K562 (cell line): Measurements from ENCODE around the gene PRDX1. TPM values are rescaled to one million over a fixed set of nuclear protein-coding genes. Genes with fewer than 3 reads are reported as not detected.

ENCODE experiments used
- ATAC-seq: fragments of 200-7000 bp; cut with Tn5 transposase; 3 replicates; pipeline ENCODE4 v1.9.1; 2020; ENCODE audit warnings: moderate library complexity
- BruUV-seq: library from RNA; stranded (reverse); fragments of 400-500 nt; replicated peaks from 2 replicates; lab custom pipeline; 2021; lab: Mats Ljungman, UMichigan
- CTCF ChIA-PET: fragments of 300-600 bp; formaldehyde crosslinking; extraction: SDS; loops from one replicate; lab custom pipeline; 2021; ENCODE audit warnings: low intra/inter-chr PET ratio; lab: Yijun Ruan, JAX
- POLR2A ChIA-PET: fragments of 300-600, 350-650 bp; sonication (Branson Sonifier 250); formaldehyde crosslinking; extraction: SDS; loops from one replicate; lab custom pipeline; 2021; ENCODE audit warnings: antibody characterized with exemption, inconsistent platforms; lab: Yijun Ruan, JAX
- DNase-seq, 4 experiments: peaks; one replicate each; pipeline versions ENCODE4 v3.0.0 to v3.0.0-alpha.2; 2011 to 2018; ENCODE audit warnings: low spot score in 3 of 4, mixed read lengths in 3 of 4; ENCODE audit errors: extremely low read depth in 1 of 4
- FAIRE-seq: peaks from 2 replicates; lab custom pipeline; 2011; peaks lifted over from hg19 to GRCh38; lab: Jason Lieb, UNC
- H2AFZ ChIP-seq: 2 replicates; pipeline ENCODE4 v1.6.0; 2011; ENCODE audit warnings: low read depth, low read length, control low read depth, inconsistent platforms
- H3K27ac ChIP-seq: fragments of 200-600 bp; 3 replicates; pipeline ENCODE4 v1.8.0; 2011; ENCODE audit warnings: low read depth, mild to moderate bottlenecking, control low read depth, inconsistent platforms, low read length, moderate library complexity, mixed read lengths; ENCODE audit errors: extremely low read depth
- H3K27me3 ChIP-seq, 2 experiments: fragments of 300-600 bp in 1 of 2; 2 replicates in 1 of 2; 3 replicates in 1 of 2; pipeline versions ENCODE4 v1.6.0 to v1.8.0; 2011; ENCODE audit warnings: inconsistent platforms in 2 of 2, low read length in 2 of 2, mild to moderate bottlenecking in 1 of 2, mixed read lengths in 1 of 2, moderate library complexity in 1 of 2; ENCODE audit not compliant: control insufficient read depth in 2 of 2, insufficient read depth in 2 of 2
- H3K36me3 ChIP-seq: fragments of 300-600 bp; 3 replicates; pipeline ENCODE4 v1.8.0; 2011; ENCODE audit warnings: mild to moderate bottlenecking, low read length, inconsistent platforms; ENCODE audit not compliant: control insufficient read depth, insufficient read depth
- H3K4me1 ChIP-seq, 2 experiments: fragments of 200-600 bp in 1 of 2; replicated peaks in 1 of 2; 2 replicates in 1 of 2; 3 replicates in 1 of 2; pipeline versions ENCODE4 v1.5.1 to v1.8.0; 2011; ENCODE audit warnings: inconsistent platforms in 2 of 2, low read length in 2 of 2, mild to moderate bottlenecking in 1 of 2, mixed read lengths in 1 of 2, moderate library complexity in 1 of 2; ENCODE audit not compliant: control insufficient read depth in 2 of 2, insufficient read depth in 2 of 2
- H3K4me2 ChIP-seq: 2 replicates; pipeline ENCODE4 v1.6.1; 2011; ENCODE audit warnings: low read length, control low read depth, inconsistent platforms, mixed read lengths; ENCODE audit not compliant: insufficient read depth
- H3K4me3 ChIP-seq: fragments of 200-600 bp; sonication (generic), shearing (Covaris generic); 2 replicates; pipeline ENCODE4 v1.5.1; 2016; ENCODE audit warnings: control low read depth, inconsistent platforms
- H3K79me2 ChIP-seq: fragments of 200-600 bp; 3 replicates; pipeline ENCODE4 v1.8.0; 2011; ENCODE audit warnings: low read length, inconsistent platforms; ENCODE audit not compliant: control insufficient read depth, insufficient read depth
- H3K9ac ChIP-seq, 2 experiments: 2 replicates each; pipeline versions ENCODE4 v1.6.0 to v1.6.1; 2011; ENCODE audit warnings: low read depth in 2 of 2, low read length in 2 of 2, control low read depth in 1 of 2, inconsistent platforms in 1 of 2, mild to moderate bottlenecking in 1 of 2, mixed read lengths in 1 of 2; ENCODE audit not compliant: insufficient read depth in 1 of 2
- H3K9me1 ChIP-seq: one replicate; pipeline ENCODE4 v1.6.0; 2011; ENCODE audit warnings: inconsistent platforms, mild to moderate bottlenecking, low read length, moderate library complexity; ENCODE audit not compliant: control insufficient read depth, insufficient read depth
- H3K9me3 ChIP-seq: replicated peaks from 2 replicates; pipeline ENCODE4 v1.5.1; 2011; ENCODE audit warnings: low read depth, low read length, inconsistent platforms; ENCODE audit not compliant: control insufficient read depth, insufficient read depth
- H4K20me1 ChIP-seq: replicated peaks from 2 replicates; pipeline ENCODE4 v1.6.1; 2011; ENCODE audit warnings: low read length, inconsistent platforms, mixed read lengths; ENCODE audit not compliant: control insufficient read depth, insufficient read depth
- C11orf30 ChIP-seq: fragments of 450-650 bp; IDR thresholded peaks from 2 replicates; pipeline ENCODE4 v1.6.1; 2016; ENCODE audit warnings: low read depth, mild to moderate bottlenecking
- CBX5 ChIP-seq: IDR thresholded peaks from 2 replicates; pipeline ENCODE4 v1.6.1; 2014; ENCODE audit warnings: low read depth, borderline replicate concordance
- CLOCK ChIP-seq: fragments of 250-450 bp; sonication (Bioruptor Pico); IDR thresholded peaks from 2 replicates; pipeline ENCODE4 v1.4.0; 2020; ENCODE audit warnings: mild to moderate bottlenecking, moderate library complexity, borderline replicate concordance
- CUX1 ChIP-seq: fragments of 200-800 bp; sonication (Bioruptor generic); IDR thresholded peaks from 2 replicates; pipeline ENCODE4 v1.6.1; 2016; ENCODE audit warnings: missing genetic modification characterization, missing compliant biosample characterization
- ETV6 ChIP-seq, 3 experiments: fragments of 150-350 bp in 1 of 3; sonication (generic) in 1 of 3; formaldehyde crosslinking in 1 of 3; IDR thresholded peaks; 2 replicates each; pipeline versions ENCODE4 v1.6.1 to v1.8.0; 2014 to 2022; ENCODE audit warnings: borderline replicate concordance in 2 of 3, low read depth in 2 of 3, antibody characterized with exemption in 1 of 3, low read length in 1 of 3, mild to moderate bottlenecking in 1 of 3, missing genetic modification reagents in 1 of 3
- FIP1L1 ChIP-seq: fragments of 200-400 bp; formaldehyde crosslinking; IDR thresholded peaks from 2 replicates; pipeline ENCODE4 v1.6.1; 2018; ENCODE audit warnings: mild to moderate bottlenecking, low read depth, low read length; ENCODE audit not compliant: poor library complexity, severe bottlenecking
- HIVEP1 ChIP-seq: fragments of 250-450 bp; sonication (Bioruptor Pico); IDR thresholded peaks from 2 replicates; pipeline ENCODE4 v1.4.0; 2020; ENCODE audit warnings: mild to moderate bottlenecking
- L3MBTL2 ChIP-seq: fragments of 450-650 bp; IDR thresholded peaks from 2 replicates; pipeline ENCODE4 v1.6.1; 2016; ENCODE audit warnings: mild to moderate bottlenecking, moderate library complexity
- PHF8 ChIP-seq: fragments of 200-600 bp; sonication (generic); IDR thresholded peaks from 2 replicates; pipeline ENCODE4 v1.6.1; 2012; ENCODE audit warnings: mixed run types, mild to moderate bottlenecking, inconsistent platforms, low read length, moderate library complexity, borderline replicate concordance
- RAD51 ChIP-seq: fragments of 450-650 bp; IDR thresholded peaks from 2 replicates; pipeline ENCODE4 v1.7.1; 2016; ENCODE audit warnings: low read depth, mild to moderate bottlenecking, borderline replicate concordance
- RBFOX2 ChIP-seq: fragments of 200-400 bp; formaldehyde crosslinking; IDR thresholded peaks from 2 replicates; pipeline ENCODE4 v1.6.1; 2017; ENCODE audit warnings: low read depth, mild to moderate bottlenecking, low read length, moderate library complexity
- TAF9B ChIP-seq: fragments of 450-650 bp; IDR thresholded peaks from 2 replicates; pipeline ENCODE4 v1.6.1; 2018; ENCODE audit warnings: mild to moderate bottlenecking; ENCODE audit not compliant: partially characterized antibody
- TCF7 ChIP-seq: sonication (generic); IDR thresholded peaks from 2 replicates; pipeline ENCODE4 v1.6.1; 2016; ENCODE audit warnings: antibody characterized with exemption, borderline replicate concordance
- TRIM28 ChIP-seq: fragments of 450-650 bp; IDR thresholded peaks from 2 replicates; pipeline ENCODE4 v1.6.1; 2017
- ZC3H11A ChIP-seq: IDR thresholded peaks from 2 replicates; pipeline ENCODE4 v1.6.1; 2012; ENCODE audit warnings: low read depth, low read length, improper control_type of control experiment
- ZNF444 ChIP-seq: fragments of 250-450 bp; sonication (Bioruptor Pico); IDR thresholded peaks from 2 replicates; pipeline ENCODE4 v1.4.0; 2020; ENCODE audit warnings: mild to moderate bottlenecking, moderate library complexity
- WGBS: fragments of 100-300 bp; shearing (Covaris generic); methylation state at CpG from one replicate; pipeline ENCODE4 v1.1.6; 2016; ENCODE audit warnings: low coverage, mixed read lengths; ENCODE audit not compliant: insufficient coverage; ENCODE audit errors: missing lambda C conversion rate; 5-methylcytosine and 5-hydroxymethylcytosine counted together
- in situ Hi-C: fragments of 300-500 bp; cut with MboI; formaldehyde crosslinking; loops from 4 replicates; pipeline ENCODE4 v1.15.0; 2018; ENCODE audit warnings: inconsistent platforms, mixed read lengths
- intact Hi-C: fragments of 100-400 bp; cut with micrococcal nuclease; formaldehyde crosslinking; loops from 2 replicates; pipeline ENCODE4 v1.14.2; 2022
- polyA plus RNA-seq, 8 experiments: library from polyadenylated mRNA; depleted of rRNA in 4 of 8; stranded (reverse) in 5 of 8; unstranded in 3 of 8; fragments of >200 nt; fragmentation: Nextera tagmentation in 2 of 8; fragmentation: Illumina TruSeq in 1 of 8; extraction: Ambion mirVana in 2 of 8; extraction: Trizol in 1 of 8; gene quantifications; 2 replicates each; pipeline versions ENCODE4 v1.2.1 to v1.2.3, GENCODE V29; 2011 to 2014; ENCODE audit warnings: inconsistent platforms in 1 of 8, missing spikeins in 1 of 8
- total RNA-seq, 7 experiments: library from RNA; depleted of rRNA in 6 of 7; stranded (reverse); fragments of >200 nt in 6 of 7; fragmentation: Illumina TruSeq in 2 of 7; extraction: Trizol in 2 of 7; gene quantifications; 2 replicates each; pipeline versions ENCODE4 v1.2.1 to v1.2.3, GENCODE V29; 2011 to 2021; ENCODE audit warnings: low replicate concordance in 1 of 7

The PRDX1 gene
- total and polyA plus RNA-seq, 9 of the 15 experiments (the other 6 are each of a cell fraction or from before 2014, with no cell fraction given): 748 to 2,388 (median 1,045) TPM

GRCh38 chr1:45568421-45568820 is 46.7 kb upstream of the PRDX1 start:
- DNase-seq: no peak
- no peaks in the 10 kb centered on the region for H3K9me1 ChIP-seq
- H3K4me1 ChIP-seq: peaks cover 8 to 13% of the 10 kb centered on the region in 2 experiments
- no TSS peak for BruUV-seq
- intact Hi-C loops (no loop called here), in situ Hi-C loops (loop anchor here (5.0 kb wide), 1 partner anchor 56 kb away; no protein-coding TSS in a partner anchor)
- H3K27ac ChIP-seq: no peak overlapping the region
- H2AFZ ChIP-seq: no peak overlapping the region
- no peaks in the 10 kb centered on the region for H3K79me2 ChIP-seq
- no peak for ATAC-seq
- H3K36me3 ChIP-seq: peaks cover 65% of the 10 kb centered on the region
- peaks cover 7% of the 10 kb centered on the region; the same call in 1 of the 2 replicates for H4K20me1 ChIP-seq
- no peaks in the 10 kb centered on the region for H3K27me3 ChIP-seq
- no peak overlapping the region for H3K4me3 ChIP-seq
- no peak overlapping the region for H3K4me2 ChIP-seq
- FAIRE-seq: no peak
- ChIA-PET POLR2A (interaction anchor here (0.7 to 10.3 kb wide), 11 partner anchors 9 to 770 kb away, joined by 3 to 135 read pairs (median 4); partner anchors contain the start of genes AKR1A1, MMACHC, NASP and PIK3R3), CTCF (interaction anchor here (2.3 kb wide), 1 partner anchor 56 kb away, joined by 21 read pairs; no protein-coding TSS in a partner anchor)
- no peaks in the 10 kb centered on the region for H3K9me3 ChIP-seq
- WGBS: 88% methylated on average over 4 of the region's 4 CpGs
- no peak overlapping the region for H3K9ac ChIP-seq
- TF ChIP-seq L3MBTL2 (no peak), ZNF444 (no peak), FIP1L1 (no peak), PHF8 (no peak), CLOCK (CRISPR knock-in tag) (no peak), CUX1 (no peak), ZC3H11A (no peak), RAD51 (no peak), TCF7 (no peak), TAF9B (no peak), C11orf30 (no peak), HIVEP1 (CRISPR knock-in tag) (no peak), CBX5 (no peak), ETV6 (IDR thresholded peaks at IDR 0.05; ENCODE audit: borderline replicate concordance in 1 of 2, low read depth in 2 of 2, low read length in 1 of 2) (no peak), ETV6 (CRISPR knock-in tag; IDR thresholded peaks at IDR 0.05; ENCODE audit: borderline replicate concordance) (no peak), RBFOX2 (no peak), TRIM28 (no peak)
